NCI-H2171 (cell line): ENCODE measurements around the gene STK17B.
"Not testable (repeated sequence)": the region's sequence is repeated elsewhere in the genome, so short reads cannot be mapped to it uniquely, and the experiment has no call there.

Source experiments
- DNase-seq: peaks from one replicate; lab custom pipeline; 2025; lab: John Stamatoyannopoulos, UW

STK17B gene

DNA sequence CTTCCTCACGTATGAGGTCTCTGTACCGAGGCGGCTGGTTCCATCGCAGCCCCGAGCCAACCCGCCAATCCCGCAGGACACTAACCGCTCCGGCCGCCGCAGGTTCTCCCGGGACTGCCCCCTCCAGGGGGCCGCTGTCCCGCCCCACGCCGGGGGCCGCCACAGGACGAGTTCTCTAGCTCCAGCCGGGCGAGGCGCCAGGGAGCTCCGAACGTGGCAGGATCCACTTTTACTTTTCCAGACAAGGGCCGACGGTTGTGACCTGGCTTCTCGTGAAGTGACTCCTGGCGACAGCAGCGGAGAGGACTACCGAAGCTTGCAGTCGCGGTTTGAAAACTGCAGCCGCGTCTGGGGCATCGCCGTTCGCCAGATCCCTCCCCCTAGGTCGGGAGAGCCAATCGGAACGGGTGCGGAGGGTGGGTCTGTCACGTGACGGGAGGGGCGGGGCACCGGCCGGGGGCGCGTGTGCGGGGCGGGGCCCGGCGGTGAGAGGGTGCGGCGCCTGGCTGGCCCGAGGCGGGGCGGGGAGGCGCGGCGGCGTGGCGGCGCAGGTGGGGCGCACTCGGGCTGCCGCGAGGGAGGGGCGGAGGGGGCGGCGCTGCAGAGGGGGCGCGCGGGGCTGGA, at the start of gene STK17B:
STK17B (minus strand) TSS at position 331 of the 624 bp plus-strand sequence. CDS start 8,195 bp downstream, outside the sequence.
- peak; percentile 92 for DNase-seq

DNA sequence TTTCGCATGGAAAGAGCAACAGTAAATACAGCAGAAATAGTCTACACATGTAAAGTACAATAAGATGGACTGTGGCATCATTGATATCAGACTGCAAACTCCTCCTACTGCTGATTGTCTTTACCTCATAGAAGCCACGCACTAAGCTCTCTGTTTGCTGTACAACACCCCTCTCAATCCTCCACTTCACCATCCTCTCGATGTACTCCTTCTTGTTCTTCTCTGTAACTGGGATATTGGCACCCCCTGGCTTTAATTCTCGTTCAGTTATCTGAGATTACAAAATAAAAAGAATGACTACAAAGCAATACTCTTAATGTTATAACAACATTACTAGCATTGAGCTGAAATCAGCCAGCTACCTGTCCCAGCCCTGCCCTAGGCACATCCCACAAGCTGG, 49.3 kb upstream of the STK17B start:
- DNase-seq: no peak

DNA sequence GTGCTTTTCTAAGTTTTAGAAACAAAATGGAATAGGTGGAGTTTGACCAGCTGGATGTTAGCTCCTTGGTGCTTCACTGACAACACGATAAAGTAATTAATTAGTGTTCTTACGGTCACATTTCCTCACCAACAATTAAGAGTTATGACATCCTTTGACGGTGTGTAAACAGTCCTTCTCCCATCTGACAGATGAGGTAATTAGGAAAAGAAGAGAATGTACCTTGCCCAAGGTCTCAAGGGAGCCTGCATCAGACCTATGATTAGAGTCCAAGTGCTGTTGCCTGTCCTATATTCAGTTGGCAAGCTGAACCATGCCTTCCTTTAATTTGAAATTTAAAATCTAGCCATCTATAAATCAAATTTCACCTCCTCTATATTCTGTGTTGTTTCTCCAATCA, 48.3 kb upstream of the STK17B start:
- DNase-seq: no peak

DNA sequence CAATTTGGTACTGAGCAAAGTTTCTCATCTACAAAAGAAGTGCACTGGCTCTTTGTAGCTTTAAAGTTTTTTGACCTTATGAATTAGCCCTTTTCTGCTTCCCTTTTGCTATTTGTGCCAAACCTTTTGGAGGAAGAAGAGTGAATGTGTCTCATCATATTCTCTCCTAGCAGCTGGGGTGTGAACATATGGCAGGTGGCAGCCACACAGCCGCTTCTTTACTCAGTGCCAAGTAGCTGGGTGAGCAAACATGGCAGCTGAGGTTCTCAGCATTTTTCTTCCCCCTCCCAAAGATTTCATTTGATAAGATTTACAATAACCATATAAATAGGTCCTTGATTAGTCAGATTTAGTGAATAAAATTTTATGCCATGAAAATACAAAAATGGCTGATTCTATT, 46.7 kb upstream of the STK17B start:
- DNase-seq: peak; percentile 2

DNA sequence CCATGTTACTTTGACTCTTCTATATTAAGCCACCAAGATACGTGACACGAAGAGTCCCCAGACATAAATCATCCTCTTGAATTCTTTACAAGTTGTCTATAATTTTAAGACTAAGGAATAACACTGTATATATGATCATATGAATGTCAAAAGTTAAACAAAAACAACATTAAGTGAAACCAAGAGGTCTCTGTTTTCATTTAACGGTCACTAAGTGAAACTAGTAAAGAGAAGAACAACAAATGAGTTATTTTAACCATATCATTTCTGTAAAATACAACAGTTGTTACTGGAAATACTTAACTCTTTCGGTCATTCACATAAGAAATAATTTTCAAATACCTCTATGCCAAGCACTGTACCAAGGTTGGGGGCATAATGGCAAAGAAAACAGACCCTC, 45.7 kb upstream of the STK17B start:
- DNase-seq: no peak

DNA sequence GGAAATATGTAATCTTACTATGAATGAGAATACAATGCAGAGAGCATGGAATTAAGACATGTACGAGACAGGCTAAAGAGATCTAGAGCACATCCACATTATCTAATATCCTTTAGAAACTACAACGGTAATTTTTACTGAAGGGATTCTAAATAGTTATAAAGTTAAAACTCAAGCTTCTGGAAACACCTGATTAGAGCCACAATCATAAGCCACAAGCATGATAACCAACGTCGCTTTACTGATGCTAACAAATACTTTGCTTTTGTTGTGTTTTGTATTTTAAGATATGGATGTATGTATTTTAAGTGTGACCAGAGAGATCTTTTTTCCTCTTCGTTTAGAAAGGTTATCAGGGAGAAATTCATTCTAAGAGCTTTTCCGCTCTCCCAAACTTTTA, 44.0 kb upstream of the STK17B start:
- no peak for DNase-seq

DNA sequence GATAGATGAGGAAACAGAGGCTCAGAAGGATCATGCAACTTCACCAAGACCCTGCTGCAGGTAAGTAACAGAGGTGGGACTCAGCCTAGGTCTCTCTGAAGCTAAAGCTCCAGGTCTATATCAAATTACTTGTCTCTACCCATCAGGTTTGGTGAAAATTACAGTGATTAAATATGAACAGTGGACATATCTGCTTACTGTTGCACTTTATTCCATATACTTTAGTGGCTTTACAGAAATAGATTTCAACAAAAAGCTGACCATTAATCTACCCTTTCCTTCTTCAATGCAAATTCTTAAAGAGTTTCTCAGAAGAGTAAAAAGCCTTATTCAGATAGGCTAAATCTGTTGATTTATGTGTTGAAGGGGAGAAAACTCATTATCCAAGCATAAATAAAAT, 42.8 kb upstream of the STK17B start:
- DNase-seq: no peak

DNA sequence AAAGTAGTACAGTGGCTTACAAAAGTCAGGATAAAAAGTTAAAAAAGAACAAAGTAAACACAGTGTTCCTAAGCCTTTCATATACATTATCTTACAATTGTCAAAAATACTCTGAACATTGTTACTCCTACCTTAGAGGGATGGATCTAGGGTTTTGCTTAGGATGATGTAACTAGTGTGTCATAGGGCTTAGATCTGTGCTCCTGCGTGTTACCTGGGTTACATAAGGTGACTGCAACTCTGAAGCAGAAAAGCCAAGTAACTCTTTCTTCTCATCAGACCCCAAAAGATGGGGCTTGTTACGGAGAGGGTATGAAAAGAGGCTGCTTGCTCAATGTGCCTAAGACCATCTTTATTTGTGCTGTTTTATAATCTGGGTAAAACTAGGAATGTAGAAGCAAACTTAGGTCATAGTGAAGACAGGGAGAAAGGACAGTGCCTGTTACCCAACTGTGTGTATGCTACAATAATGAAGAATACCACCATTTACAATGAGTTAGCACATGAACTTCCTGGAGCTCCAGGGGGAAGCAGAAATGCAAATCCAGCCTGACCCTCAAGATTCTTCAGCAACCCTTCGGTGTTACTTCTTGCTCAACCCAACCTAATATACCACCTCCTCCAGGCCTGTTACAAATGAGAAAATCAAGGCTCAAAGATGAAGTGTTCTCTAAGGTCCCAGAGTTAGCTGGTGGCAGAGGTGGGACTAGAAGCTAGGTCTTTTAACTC, 42.0 kb upstream of the STK17B start:
- DNase-seq: no peak

DNA sequence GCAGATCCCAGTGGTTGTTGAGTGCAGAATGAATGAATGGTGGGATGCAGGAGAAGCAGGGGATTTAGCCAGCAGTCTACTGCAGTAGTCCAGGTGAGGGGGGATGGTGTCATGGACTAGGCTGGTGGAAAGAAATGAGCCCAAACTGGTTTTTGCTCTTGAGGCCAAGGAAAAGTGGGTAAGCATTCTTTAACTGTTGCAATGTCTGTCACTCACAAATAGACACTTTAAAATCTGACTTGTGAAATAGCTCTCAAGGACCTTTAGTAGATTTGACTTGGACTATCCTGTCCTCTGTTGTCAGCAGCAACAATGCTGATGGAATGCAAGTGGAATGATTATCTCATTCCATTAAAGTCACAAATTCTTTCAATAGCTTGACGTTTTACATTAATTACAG, 37.5 kb upstream of the STK17B start:
- no peak for DNase-seq

DNA sequence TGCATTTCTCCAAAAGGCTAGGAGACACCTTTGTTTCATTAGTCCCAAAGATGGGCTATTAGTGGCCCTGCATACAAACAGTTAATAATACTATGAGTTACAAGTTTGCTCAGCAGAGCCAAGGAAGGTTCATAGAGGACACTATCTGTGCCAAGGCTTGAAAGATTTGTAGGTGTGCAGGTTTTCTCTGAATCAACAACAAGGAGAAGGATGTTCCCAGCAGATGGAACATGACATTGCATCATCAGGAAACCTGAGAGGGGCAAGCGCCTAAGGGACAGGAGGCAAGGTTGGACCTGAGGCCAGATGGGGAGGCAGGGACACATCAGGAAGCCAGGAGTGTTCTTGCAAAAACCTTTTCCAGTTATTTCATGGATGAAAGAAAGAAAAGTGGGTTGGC, 35.4 kb upstream of the STK17B start:
- peak; percentile 79 for DNase-seq

DNA sequence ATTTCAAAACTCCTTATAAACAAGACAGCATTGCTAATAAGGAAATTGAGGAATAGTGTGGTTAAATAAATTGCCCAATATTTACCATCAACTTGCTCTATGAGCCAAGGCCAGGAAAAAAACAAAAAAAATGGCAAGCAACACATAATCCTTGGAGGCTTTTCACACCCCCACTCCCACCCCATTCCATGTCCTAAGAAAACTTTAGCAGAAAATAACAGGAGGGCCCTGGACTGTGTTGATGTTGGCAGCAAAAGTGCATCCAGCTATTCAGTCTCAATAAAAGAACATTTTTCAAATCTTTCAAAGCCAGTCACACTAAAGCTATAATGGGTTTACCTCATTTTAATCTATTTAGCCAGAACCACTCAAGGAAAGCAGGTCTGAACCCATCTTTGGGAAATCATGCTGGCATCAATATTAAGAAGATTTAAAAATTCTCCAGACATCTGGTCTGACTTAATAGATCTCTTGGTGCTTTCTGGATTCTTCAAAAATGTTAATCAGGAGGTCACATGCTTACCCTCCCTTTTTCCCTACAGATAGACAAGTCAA, 34.6 kb upstream of the STK17B start:
- no peak for DNase-seq

DNA sequence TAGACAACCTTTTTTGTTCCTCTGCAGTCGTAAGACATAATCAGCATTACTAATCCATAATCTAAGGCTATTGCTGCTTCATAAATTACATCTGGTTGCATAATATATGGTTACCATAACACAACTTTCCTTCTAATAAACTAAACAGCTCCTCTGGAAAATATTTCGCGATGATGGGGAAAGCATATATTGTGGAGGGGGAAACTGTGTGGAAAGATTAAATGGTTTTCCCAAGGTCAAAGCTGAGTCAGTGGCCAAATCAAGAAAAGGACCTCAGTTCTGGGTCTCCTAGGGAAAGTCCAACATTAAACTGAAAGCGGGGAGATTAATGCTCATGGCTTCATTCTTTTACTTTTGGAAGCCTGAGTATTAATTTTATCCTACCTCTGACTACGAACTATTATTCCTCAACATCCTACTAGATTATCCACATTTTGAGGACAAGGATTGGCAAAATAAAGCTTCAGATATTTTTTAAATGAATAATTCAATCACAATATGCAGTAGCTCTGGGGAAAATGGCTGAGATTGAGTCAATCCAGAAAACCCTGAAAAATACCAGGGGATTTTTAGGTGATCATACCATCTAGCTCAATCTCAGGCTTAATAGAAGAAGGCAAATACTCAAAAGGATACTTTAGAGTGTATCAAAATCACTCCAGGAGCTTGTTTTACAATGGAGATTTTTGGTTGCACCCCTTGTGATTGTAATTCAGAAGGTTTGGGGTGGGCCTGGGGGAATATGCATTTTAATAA, 33.8 kb upstream of the STK17B start:
- DNase-seq: no peak

DNA sequence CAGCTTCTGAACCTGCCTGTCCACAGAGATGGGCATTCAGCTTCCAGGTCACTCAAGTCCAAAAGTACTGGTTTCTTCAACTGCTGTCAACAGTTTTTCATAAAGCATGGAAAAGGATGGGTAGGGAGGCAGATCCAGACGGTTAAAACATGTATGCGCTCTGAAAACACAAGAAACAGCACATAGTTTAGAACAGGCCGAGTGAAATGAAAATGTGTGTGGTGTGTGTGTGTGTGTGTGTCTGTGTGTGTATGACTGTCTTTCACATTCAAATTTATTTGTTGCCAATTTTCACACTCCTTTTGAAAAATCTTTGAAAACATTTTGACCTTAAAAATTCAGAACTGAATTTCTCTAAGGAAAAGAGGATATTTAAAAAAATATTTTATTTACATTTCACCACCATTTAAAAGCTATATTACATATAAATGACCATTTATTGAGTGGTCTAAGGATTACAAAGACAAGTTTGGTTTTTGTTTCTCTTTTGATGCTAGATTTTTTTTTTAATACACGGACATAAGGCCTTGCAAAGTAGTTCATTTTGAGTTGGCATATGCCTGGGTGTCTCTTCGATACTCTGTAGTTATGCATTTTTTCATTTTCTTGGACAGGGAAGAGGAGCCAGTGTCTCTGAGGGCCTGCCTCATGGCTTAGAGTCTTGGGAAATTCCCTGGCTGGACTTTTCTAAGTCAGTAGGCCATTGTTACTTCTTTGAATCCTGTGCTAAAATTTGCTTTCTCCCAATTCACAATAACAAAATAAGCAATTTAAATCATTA, 30.0 kb upstream of the STK17B start:
- no peak for DNase-seq

DNA sequence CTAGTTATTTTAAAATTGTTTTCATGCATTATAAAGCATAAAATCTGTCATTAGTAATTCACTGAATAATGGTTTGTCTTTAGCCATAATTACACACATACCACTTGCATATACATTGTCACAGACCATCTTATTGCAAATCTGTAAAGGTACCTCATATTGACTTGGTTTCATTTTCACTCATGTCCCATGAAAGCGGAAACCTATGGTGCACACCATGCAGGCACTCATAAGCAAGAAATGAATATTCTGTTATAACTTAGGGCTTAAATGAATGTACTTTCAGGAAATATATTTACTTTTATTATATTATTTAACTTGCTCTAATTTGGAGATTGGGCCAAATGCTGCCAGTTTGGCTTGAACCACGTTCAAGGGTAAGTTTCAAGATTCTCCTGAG, 29.2 kb upstream of the STK17B start:
- no peak for DNase-seq

DNA sequence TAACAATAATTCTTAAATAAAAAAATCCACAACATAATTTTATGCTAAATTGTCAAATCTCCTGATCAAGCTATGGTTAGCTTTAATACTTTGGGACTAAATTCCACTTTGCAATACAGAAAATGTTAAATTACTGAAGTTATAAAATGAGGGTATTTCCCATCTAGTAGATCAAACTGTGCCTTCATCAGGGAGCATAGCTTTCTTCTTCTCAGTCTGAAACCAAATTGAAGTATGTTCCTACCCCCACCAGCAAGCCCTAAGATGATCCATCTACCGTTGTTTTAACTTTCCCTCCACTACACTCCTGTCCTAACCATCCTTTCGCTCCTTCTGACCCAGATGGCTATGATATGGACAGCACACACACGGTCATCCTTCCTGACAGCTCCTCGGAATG, 24.4 kb upstream of the STK17B start:
- DNase-seq: no peak

DNA sequence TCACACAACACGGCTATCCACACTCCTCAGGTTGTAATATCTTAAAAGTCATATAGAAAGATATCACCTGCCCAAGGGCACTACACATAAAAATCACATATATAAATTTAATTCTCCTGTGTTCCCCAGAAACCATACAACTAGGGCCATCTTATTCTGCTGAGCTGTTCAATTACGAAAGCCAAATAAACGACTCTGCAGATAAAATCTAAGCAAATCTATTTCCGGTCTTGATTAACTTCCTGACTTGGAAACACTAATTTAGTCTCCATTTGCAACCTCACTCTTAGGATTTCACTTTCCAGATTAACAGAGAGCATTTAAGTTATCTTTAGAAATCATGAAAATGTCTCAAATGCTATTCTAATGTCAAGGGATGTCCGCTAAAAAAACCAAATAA, 23.9 kb upstream of the STK17B start:
- no peak for DNase-seq

DNA sequence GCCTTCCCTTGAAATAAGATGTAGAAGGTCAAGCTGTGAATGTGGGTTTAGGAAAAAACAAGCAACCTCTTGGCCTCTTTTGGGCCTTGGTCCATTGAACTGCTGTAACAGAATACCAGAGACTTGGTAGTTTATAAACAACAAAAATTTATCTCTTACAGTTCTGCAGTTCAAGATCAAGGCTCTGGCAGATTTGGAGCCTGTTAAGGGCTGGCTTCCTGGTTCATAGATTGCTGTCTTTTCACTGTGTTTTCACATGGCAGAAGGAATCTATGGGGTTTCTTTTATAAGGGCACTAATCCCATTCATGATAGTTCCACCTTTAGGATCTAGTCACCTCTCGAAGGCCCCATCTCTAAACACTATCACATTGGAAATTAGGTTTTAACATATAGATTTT, 20.2 kb upstream of the STK17B start:
- DNase-seq: no peak

DNA sequence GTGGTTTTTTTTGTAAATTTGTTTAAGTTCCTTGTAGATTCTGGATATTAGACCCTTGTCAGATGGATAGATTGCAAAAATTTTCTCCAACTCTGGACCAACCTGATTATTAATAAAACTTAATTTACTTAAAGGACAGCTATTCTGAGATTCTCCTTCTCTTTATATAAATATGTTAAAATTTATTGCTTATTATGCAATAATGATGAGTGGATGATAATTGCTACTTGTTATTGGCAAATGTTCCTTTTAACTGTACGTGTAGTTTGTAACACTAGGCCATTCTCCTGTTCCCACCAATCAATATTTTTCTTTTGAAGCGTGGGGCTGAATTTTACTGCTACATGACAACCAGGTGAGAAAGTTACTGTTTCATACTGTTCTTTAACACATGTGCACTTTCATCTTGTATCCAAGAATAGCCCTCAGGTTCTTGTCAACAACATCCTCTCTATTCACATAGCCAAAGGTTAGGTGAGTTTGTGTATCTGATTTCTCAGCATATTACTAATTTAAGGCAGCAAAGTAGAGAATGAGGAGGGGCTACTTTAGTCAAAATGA, 16.6 kb upstream of the STK17B start:
- no peak for DNase-seq

DNA sequence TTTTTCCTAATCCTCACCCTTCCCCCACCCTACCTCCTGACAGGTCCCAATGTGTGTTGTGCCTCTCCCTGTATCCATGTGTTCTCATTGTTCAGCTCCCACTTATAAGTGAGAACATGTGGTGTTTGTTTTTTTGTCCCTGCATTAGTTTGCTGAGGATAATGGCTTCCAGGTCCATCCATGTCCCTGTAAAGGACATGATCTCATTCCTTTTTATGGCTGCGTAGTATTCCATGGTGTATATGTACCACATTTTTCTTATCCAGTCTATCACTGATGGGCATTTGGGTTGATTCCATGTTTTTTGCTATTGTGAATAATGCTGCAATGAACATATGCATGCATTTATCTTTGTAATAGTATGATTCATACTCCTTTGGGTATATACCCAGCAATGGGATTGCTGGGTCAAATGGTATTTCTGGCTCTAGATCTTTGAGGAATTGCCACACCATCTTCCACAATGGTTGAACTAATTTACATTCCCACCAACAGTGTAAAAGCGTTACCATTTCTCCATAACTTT, 15.9 kb upstream of the STK17B start:
- not testable (repeated sequence) for DNase-seq

DNA sequence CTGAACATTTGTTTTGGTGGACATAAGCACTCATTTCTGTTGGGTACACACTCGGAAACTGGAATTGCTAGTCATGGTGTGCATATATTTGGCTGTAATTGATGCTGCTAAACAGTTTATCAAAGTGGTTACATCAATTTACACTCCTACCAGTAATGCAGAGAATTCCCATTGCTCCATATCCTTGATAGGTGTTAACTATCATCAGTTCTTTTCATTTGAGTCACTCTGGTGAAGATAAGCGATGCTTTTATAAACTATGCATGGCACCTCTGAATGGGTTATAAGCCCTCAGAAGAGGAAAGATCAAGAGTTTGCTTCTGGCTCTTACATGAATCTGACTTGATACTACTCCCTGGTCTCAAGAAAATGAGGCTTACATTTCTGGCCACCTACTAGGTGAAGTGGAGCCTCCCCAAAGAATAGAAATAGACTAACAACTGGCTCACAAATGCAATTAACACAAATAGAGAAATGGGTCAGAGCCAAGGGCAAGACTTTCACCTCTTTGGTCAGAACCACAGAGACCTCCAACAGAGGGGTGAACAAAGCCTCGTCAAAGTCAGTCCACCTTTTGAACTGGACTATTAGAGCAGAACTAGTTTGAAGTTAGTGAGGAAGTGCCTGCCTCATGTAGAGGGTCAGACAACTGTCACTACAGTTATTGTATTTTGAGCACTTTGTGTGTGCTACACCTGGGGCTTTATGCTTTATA, 15.0 kb upstream of the STK17B start:
- no peak for DNase-seq

DNA sequence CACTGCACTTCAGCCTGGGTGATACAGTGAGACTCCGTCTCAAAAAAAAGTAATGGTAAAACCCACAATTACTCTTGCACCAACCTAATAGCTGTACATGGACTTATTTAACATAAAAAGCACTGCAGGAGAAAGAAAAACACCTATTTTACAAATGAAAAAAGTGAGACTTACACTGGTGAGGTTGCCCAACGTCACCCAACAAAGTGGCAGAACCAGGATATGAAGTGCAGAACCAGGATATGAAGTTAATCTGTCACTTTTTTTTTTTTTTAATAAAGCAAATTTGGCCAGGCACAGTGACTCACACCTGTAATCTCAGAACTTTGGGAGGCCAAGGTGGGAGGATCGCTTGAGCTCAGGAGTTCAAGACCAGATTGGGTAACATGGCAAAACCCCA, 13.5 kb upstream of the STK17B start:
- no peak for DNase-seq
